Keratinocyte (primary cell): Measurements from ENCODE around the gene CRYBA2. TPM values are rescaled to one million over a fixed set of nuclear protein-coding genes. Genes with fewer than 3 reads are reported as not detected.

Experiments used
- DNase-seq: peaks from one replicate; pipeline ENCODE4 v3.0.0-alpha.2; 2011; ENCODE audit warnings: low read depth, missing footprints, low spot score
- FAIRE-seq: peaks from 2 replicates; lab custom pipeline; 2011; peaks lifted over from hg19 to GRCh38; lab: Jason Lieb, UNC
- H2AFZ ChIP-seq: 2 replicates; pipeline ENCODE4 v1.6.0; 2012; ENCODE audit warnings: low read length, control low read depth, inconsistent platforms; ENCODE audit not compliant: control insufficient read depth
- H3K27ac ChIP-seq: 2 replicates; pipeline ENCODE4 v1.5.1; 2011; ENCODE audit warnings: low read length; ENCODE audit not compliant: control insufficient read depth, insufficient read depth
- H3K27me3 ChIP-seq: 3 replicates; pipeline ENCODE4 v1.6.0; 2011; ENCODE audit warnings: low read length; ENCODE audit not compliant: control insufficient read depth, insufficient read depth; ENCODE audit errors: extremely low read depth
- H3K36me3 ChIP-seq, 2 experiments: 2 replicates in 1 of 2; 3 replicates in 1 of 2; pipeline ENCODE4 v1.5.1; 2011; ENCODE audit warnings: low read length in 2 of 2, mild to moderate bottlenecking in 1 of 2; ENCODE audit not compliant: control insufficient read depth in 2 of 2, insufficient read depth in 2 of 2; ENCODE audit errors: extremely low read depth in 1 of 2
- H3K4me1 ChIP-seq: 3 replicates; pipeline ENCODE4 v1.5.1; 2011; ENCODE audit warnings: low read length; ENCODE audit not compliant: control insufficient read depth, insufficient read depth; ENCODE audit errors: extremely low read depth
- H3K4me2 ChIP-seq: 3 replicates; pipeline ENCODE4 v1.6.0; 2011; ENCODE audit warnings: low read depth, low read length; ENCODE audit not compliant: control insufficient read depth, insufficient read depth; ENCODE audit errors: extremely low read depth
- H3K4me3 ChIP-seq, 3 experiments: fragments of 200-600 bp in 1 of 3; sonication (generic) in 1 of 3; 2 replicates in 2 of 3; 3 replicates in 1 of 3; pipeline ENCODE4 v1.5.1; 2011 to 2016; ENCODE audit warnings: low read length in 3 of 3, mild to moderate bottlenecking in 3 of 3, control low read depth in 2 of 3, inconsistent platforms in 1 of 3, low read depth in 1 of 3, mixed read lengths in 1 of 3, mixed run types in 1 of 3, moderate library complexity in 1 of 3; ENCODE audit not compliant: control insufficient read depth in 2 of 3, insufficient read depth in 2 of 3; ENCODE audit errors: extremely low read depth in 1 of 3
- H3K79me2 ChIP-seq: 2 replicates; pipeline ENCODE4 v1.6.0; 2012; ENCODE audit warnings: low read length; ENCODE audit not compliant: control insufficient read depth, insufficient read depth
- H3K9ac ChIP-seq: 3 replicates; pipeline ENCODE4 v1.6.0; 2011; ENCODE audit warnings: low read length; ENCODE audit not compliant: control insufficient read depth, insufficient read depth; ENCODE audit errors: extremely low read depth
- H3K9me1 ChIP-seq: 3 replicates; pipeline ENCODE4 v1.6.0; 2011; ENCODE audit warnings: low read length; ENCODE audit not compliant: control insufficient read depth, insufficient read depth; ENCODE audit errors: extremely low read depth
- H3K9me3 ChIP-seq: 2 replicates; pipeline ENCODE4 v1.5.1; 2012; ENCODE audit warnings: low read depth, low read length; ENCODE audit not compliant: control insufficient read depth
- H4K20me1 ChIP-seq: 3 replicates; pipeline ENCODE4 v1.6.0; 2011; ENCODE audit warnings: low read length; ENCODE audit not compliant: control insufficient read depth, insufficient read depth; ENCODE audit errors: extremely low read depth
- EZH2 ChIP-seq: IDR thresholded peaks from one replicate; pipeline ENCODE4 v1.6.1; 2012; ENCODE audit warnings: inconsistent platforms, mild to moderate bottlenecking, low read length, moderate library complexity
- dilution Hi-C: fragments of 300-500 bp; cut with MboI; formaldehyde crosslinking; loops from one replicate; pipeline ENCODE4 v1.7.0; 2020; ENCODE audit warnings: low sequenced_read_pairs; ENCODE audit not compliant: extremely low pct_ligation_motif_present
- polyA plus RNA-seq, 5 experiments: library from polyadenylated mRNA; depleted of rRNA in 3 of 5; stranded (reverse) in 3 of 5; stranded (forward) in 1 of 5; unstranded in 1 of 5; fragments of >200 nt; gene quantifications; 1 replicate in 1 of 5; 2 replicates in 3 of 5; 3 replicates in 1 of 5; pipeline versions ENCODE4 v1.2.1 to v1.2.3, GENCODE V29; 2011 to 2012; ENCODE audit warnings: missing spikeins in 2 of 5, low read depth in 1 of 5, low replicate concordance in 1 of 5
- small RNA-seq, 3 experiments: library from RNA; depleted of rRNA; stranded (forward); fragments of <200 nt; gene quantifications; one replicate each; pipeline ENCODE3, GENCODE V24; 2012; ENCODE audit warnings: low read depth in 3 of 3, low replicate concordance in 1 of 3; ENCODE audit not compliant: insufficient read length in 3 of 3
- TF ChIP-seq, protein P1 (sequence below), 3 experiments: IDR thresholded peaks in 1 of 3; conservative IDR thresholded peaks in 1 of 3; optimal IDR thresholded peaks in 1 of 3; 2 replicates in 2 of 3; 3 replicates in 1 of 3; pipeline versions ENCODE3 to v1.5.1; 2011; ENCODE audit warnings: low read length in 3 of 3, mild to moderate bottlenecking in 3 of 3, moderate library complexity in 2 of 3, control low read depth in 1 of 3, inconsistent platforms in 1 of 3; ENCODE audit not compliant: insufficient read depth in 2 of 3; ENCODE audit errors: extremely low read depth in 1 of 3

Gene CRYBA2
- polyA plus RNA-seq, 1 donor (not counting 4 experiments of a cell fraction or from before 2014, with no cell fraction given) = not detected

DNA sequence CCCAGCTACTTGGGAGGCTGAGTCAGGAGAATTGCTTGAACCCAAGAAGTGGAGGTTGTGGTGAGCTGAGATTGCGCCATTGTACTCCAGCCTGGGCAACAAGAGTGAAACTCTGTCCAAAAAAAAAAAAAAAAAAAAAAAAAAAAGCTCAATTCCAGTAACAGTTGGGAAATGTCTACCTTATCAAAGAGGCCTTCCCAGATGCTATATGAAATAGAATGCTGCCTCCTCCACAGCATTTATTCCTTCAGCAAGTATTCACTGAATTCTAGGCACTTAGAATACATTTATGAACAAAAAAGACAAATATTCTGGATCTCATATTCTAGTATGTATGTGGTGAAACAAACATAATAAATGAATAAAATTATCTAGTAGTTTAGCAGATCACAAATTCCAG is 46.6 kb downstream of the CRYBA2 start:
- H3K4me1 ChIP-seq = no peaks in the 10 kb centered on the region
- no peak overlapping the region for H3K4me3 ChIP-seq
- H3K27me3 ChIP-seq = peaks cover 19% of the 10 kb centered on the region
- TF ChIP-seq EZH2 = no peak
- TF ChIP-seq, protein P1, sequence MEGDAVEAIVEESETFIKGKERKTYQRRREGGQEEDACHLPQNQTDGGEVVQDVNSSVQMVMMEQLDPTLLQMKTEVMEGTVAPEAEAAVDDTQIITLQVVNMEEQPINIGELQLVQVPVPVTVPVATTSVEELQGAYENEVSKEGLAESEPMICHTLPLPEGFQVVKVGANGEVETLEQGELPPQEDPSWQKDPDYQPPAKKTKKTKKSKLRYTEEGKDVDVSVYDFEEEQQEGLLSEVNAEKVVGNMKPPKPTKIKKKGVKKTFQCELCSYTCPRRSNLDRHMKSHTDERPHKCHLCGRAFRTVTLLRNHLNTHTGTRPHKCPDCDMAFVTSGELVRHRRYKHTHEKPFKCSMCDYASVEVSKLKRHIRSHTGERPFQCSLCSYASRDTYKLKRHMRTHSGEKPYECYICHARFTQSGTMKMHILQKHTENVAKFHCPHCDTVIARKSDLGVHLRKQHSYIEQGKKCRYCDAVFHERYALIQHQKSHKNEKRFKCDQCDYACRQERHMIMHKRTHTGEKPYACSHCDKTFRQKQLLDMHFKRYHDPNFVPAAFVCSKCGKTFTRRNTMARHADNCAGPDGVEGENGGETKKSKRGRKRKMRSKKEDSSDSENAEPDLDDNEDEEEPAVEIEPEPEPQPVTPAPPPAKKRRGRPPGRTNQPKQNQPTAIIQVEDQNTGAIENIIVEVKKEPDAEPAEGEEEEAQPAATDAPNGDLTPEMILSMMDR (optimal IDR thresholded peaks at IDR 0.05 in 1 of 3, IDR thresholded peaks at IDR 0.05 in 1 of 3, conservative IDR thresholded peaks at IDR 0.05 in 1 of 3; ENCODE audit: extremely low read depth in 1 of 3, insufficient read depth in 2 of 3, low read length in 3 of 3) = no peak
- H3K36me3 ChIP-seq = no peaks in the 10 kb centered on the region
- no peaks in the 10 kb centered on the region for H3K79me2 ChIP-seq
- H3K27ac ChIP-seq = no peak overlapping the region
- no peaks in the 10 kb centered on the region for H3K9me1 ChIP-seq
- DNase-seq (no peak), FAIRE-seq (no peak)
- no peak overlapping the region for H2AFZ ChIP-seq
- H4K20me1 ChIP-seq = no peaks in the 10 kb centered on the region
- no peak overlapping the region for H3K4me2 ChIP-seq
- H3K9ac ChIP-seq = no peak overlapping the region
- dilution Hi-C loops = no loop called here
- no peaks in the 10 kb centered on the region for H3K9me3 ChIP-seq

DNA sequence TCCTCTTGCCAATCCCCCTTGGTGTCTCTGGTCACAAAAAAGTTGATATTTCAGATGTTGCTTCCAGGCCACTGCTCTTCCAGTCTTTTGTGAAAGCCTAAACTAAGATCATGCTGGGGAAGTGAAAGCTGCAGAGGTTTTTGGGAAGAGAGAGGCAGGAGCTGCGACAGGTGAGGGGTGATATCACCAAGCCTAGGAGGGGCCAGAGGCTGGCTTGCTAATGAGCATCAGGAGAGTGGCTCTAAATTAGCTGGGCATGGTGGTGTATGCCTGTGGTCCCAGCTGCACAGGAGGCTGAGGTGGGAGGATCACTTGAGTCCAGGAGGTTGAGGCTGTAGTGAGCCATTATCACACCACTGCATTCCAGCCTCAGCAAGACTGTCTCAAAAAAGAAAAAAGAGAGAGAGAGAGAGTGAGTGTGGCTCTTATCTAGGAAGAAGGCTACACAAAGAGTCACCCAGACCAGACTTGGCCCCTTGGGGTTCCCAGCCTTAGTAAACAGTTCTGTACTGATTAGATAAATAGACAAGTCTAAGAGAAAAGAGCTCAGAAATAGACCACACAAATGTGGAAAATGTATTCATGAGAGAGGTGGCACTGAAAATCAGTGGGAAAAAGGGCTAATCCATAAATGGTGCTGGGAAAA is 48.3 kb downstream of the CRYBA2 start:
- dilution Hi-C loops = no loop called here
- no peak for FAIRE-seq
- Histone ChIP-seq H3K27ac (no peak overlapping the region), H3K4me3 (no peak overlapping the region), H3K9me1 (no peaks in the 10 kb centered on the region), H4K20me1 (no peaks in the 10 kb centered on the region), H3K4me2 (no peak overlapping the region), H3K27me3 (peaks cover 16% of the 10 kb centered on the region), H2AFZ (no peak overlapping the region), H3K4me1 (no peaks in the 10 kb centered on the region), H3K9ac (no peak overlapping the region), H3K79me2 (no peaks in the 10 kb centered on the region), H3K36me3 (no peaks in the 10 kb centered on the region), H3K9me3 (no peaks in the 10 kb centered on the region)
- no peak for TF ChIP-seq EZH2
- TF ChIP-seq, protein P1 (optimal IDR thresholded peaks at IDR 0.05 in 1 of 3, IDR thresholded peaks at IDR 0.05 in 1 of 3, conservative IDR thresholded peaks at IDR 0.05 in 1 of 3; ENCODE audit: extremely low read depth in 1 of 3, insufficient read depth in 2 of 3, low read length in 3 of 3) = no peak
- DNase-seq = no peak

Small RNA genes within 50 kb of the gene (small RNA-seq; reads per million reads assigned to genes)
- gene MIR375 = 0.33 to 3.3 (median 2.0) reads per million in 3 experiments

Other genes starting within 250 kb of the CRYBA2 start
- 0.12 to 0.27 TPM (median 0.19 TPM) in 3 replicates for gene CYP27A1, start 211.3 kb downstream of the CRYBA2 start, polyA plus RNA-seq
- not detected in 3 replicates for gene PRKAG3, start 161.6 kb downstream of the CRYBA2 start, polyA plus RNA-seq
- gene WNT6, start 133.6 kb downstream of the CRYBA2 start, polyA plus RNA-seq = 0.15 TPM in 1 of 3 replicates, not detected in the others
- 0.78 to 6.6 TPM (median 2.1 TPM) in 3 replicates for gene WNT10A, start 112.6 kb downstream of the CRYBA2 start, polyA plus RNA-seq
- 0.03 TPM in 2 of 3 replicates, not detected in the other for gene CDK5R2, start 33.8 kb downstream of the CRYBA2 start, polyA plus RNA-seq
- gene FEV, start 8.2 kb downstream of the CRYBA2 start, polyA plus RNA-seq = not detected in 3 replicates
- gene CFAP65, start 48.1 kb upstream of the CRYBA2 start, polyA plus RNA-seq = not detected in 3 replicates
- gene IHH, start 67.5 kb upstream of the CRYBA2 start, polyA plus RNA-seq = not detected in 3 replicates
- 11.0 to 16.0 TPM (median 13.1 TPM) in 3 replicates for gene NHEJ1, start 167.4 kb upstream of the CRYBA2 start, polyA plus RNA-seq
- 0.48 to 2.4 TPM (median 1.4 TPM) in 3 replicates for gene SLC23A3, start 176.6 kb upstream of the CRYBA2 start, polyA plus RNA-seq
- 26.1 to 32.2 TPM (median 29.1 TPM) in 3 replicates for gene CNPPD1, start 183.5 kb upstream of the CRYBA2 start, polyA plus RNA-seq
- 45.8 to 54.9 TPM (median 51.3 TPM) in 3 replicates for gene RETREG2, start 184.9 kb upstream of the CRYBA2 start, polyA plus RNA-seq
- 23.2 to 37.7 TPM (median 25.1 TPM) in 3 replicates for gene ZFAND2B, start 213.4 kb upstream of the CRYBA2 start, polyA plus RNA-seq
- 6.1 to 11.0 TPM (median 10.5 TPM) in 3 replicates for gene ABCB6, start 225.5 kb upstream of the CRYBA2 start, polyA plus RNA-seq
- gene ATG9A, start 236.2 kb upstream of the CRYBA2 start, polyA plus RNA-seq = 54.2 to 60.6 TPM (median 58.8 TPM) in 3 replicates
- gene ANKZF1, start 236.4 kb upstream of the CRYBA2 start, polyA plus RNA-seq = 20.9 to 41.0 TPM (median 35.1 TPM) in 3 replicates